GM12878 (cell line): ENCODE data around the gene TSR3. TPM values are rescaled to one million over a fixed set of nuclear protein-coding genes. Genes with fewer than 3 reads are reported as not detected.

Experiments
- ATAC-seq: fragments of 200-7000 bp; cut with Tn5 transposase; 3 replicates; pipeline ENCODE4 v1.9.1; 2020; ENCODE audit warnings: mild to moderate bottlenecking, moderate library complexity
- BruUV-seq: library from RNA; stranded (reverse); fragments of 400-500 nt; replicated peaks from 2 replicates; lab custom pipeline; 2021; lab: Mats Ljungman, UMichigan
- CTCF ChIA-PET: fragments of 300-600 bp; sonication (Branson Sonifier 250); formaldehyde crosslinking; extraction: SDS; loops from one replicate; lab custom pipeline; 2021; ENCODE audit warnings: inconsistent platforms; lab: Yijun Ruan, JAX
- POLR2A ChIA-PET: fragments of 350-600 bp; formaldehyde crosslinking; extraction: SDS; loops from one replicate; lab custom pipeline; 2021; ENCODE audit warnings: inconsistent platforms; lab: Charles Lee
- RAD21 ChIA-PET: fragments of 300-600 bp; sonication (Branson Sonifier 250); formaldehyde crosslinking; loops from one replicate; lab custom pipeline; 2023; ENCODE audit warnings: antibody characterized with exemption; ENCODE audit not compliant: unreplicated experiment; lab: Charles Lee
- SMC1A ChIA-PET: fragments of 300-600 bp; sonication (Branson Sonifier 250); formaldehyde crosslinking; loops from one replicate; lab custom pipeline; 2023; ENCODE audit not compliant: unreplicated experiment, uncharacterized antibody; lab: Charles Lee
- DNase-seq: peaks from one replicate; pipeline ENCODE4 v3.0.0-alpha.2; 2011; ENCODE audit warnings: low read depth, low spot score
- FAIRE-seq: peaks from 3 replicates; lab custom pipeline; 2011; peaks lifted over from hg19 to GRCh38; lab: Jason Lieb, UNC
- H2AFZ ChIP-seq: 2 replicates; pipeline ENCODE4 v1.6.0; 2011; ENCODE audit warnings: low read depth, low read length, control low read depth; ENCODE audit not compliant: control insufficient read depth
- H3K27ac ChIP-seq: 2 replicates; pipeline ENCODE4 v1.5.1; 2011; ENCODE audit warnings: control low read depth; ENCODE audit not compliant: control insufficient read depth, insufficient read depth
- H3K27me3 ChIP-seq, 2 experiments: replicated peaks in 1 of 2; 2 replicates each; pipeline versions ENCODE4 v1.6.0 to v1.6.1; 2011; ENCODE audit warnings: low read length in 1 of 2; ENCODE audit not compliant: control insufficient read depth in 2 of 2, insufficient read depth in 2 of 2
- H3K36me3 ChIP-seq, 2 experiments: 2 replicates each; pipeline ENCODE4 v1.5.1; 2011; ENCODE audit warnings: low read length in 1 of 2; ENCODE audit not compliant: control insufficient read depth in 2 of 2, insufficient read depth in 2 of 2
- H3K4me1 ChIP-seq: 2 replicates; pipeline ENCODE4 v1.6.1; 2011; ENCODE audit warnings: mild to moderate bottlenecking, low read length, moderate library complexity, mixed read lengths; ENCODE audit not compliant: control insufficient read depth, insufficient read depth
- H3K4me2 ChIP-seq: 2 replicates; pipeline ENCODE4 v1.6.0; 2011; ENCODE audit warnings: control low read depth; ENCODE audit not compliant: control insufficient read depth, insufficient read depth
- H3K4me3 ChIP-seq: fragments of 200-600 bp; sonication (generic); 2 replicates; pipeline ENCODE4 v1.5.1; 2016
- H3K79me2 ChIP-seq: 2 replicates; pipeline ENCODE4 v1.6.0; 2011; ENCODE audit warnings: low read length; ENCODE audit not compliant: control insufficient read depth, insufficient read depth
- H3K9ac ChIP-seq: 2 replicates; pipeline ENCODE4 v1.8.0; 2011; ENCODE audit warnings: low read length, control low read depth, mixed read lengths; ENCODE audit not compliant: control insufficient read depth, insufficient read depth
- H3K9me3 ChIP-seq: replicated peaks from 3 replicates; pipeline ENCODE4 v1.5.1; 2011; ENCODE audit warnings: mild to moderate bottlenecking, low read length; ENCODE audit not compliant: control insufficient read depth, insufficient read depth
- H4K20me1 ChIP-seq: 2 replicates; pipeline ENCODE4 v1.6.0; 2011; ENCODE audit not compliant: control insufficient read depth, insufficient read depth
- CBX5 ChIP-seq: sonication (generic); IDR thresholded peaks from 2 replicates; pipeline ENCODE4 v1.6.1; 2016; ENCODE audit warnings: low read depth, moderate library complexity, mild to moderate bottlenecking, inconsistent platforms
- RB1 ChIP-seq: fragments of 450-650 bp; formaldehyde crosslinking; IDR thresholded peaks from 2 replicates; pipeline ENCODE4 v1.6.1; 2017; ENCODE audit warnings: mild to moderate bottlenecking, borderline replicate concordance
- TBL1XR1 ChIP-seq: IDR thresholded peaks from 2 replicates; pipeline ENCODE4 v1.6.1; 2012; ENCODE audit warnings: low read depth, low read length, improper control_type of control experiment
- YY1 ChIP-seq: IDR thresholded peaks from 2 replicates; pipeline ENCODE4 v1.6.1; 2011; ENCODE audit warnings: low read depth, mild to moderate bottlenecking, low read length
- ZNF274 ChIP-seq: IDR thresholded peaks from one replicate; pipeline ENCODE4 v1.8.0; 2011; ENCODE audit not compliant: insufficient read length, insufficient read depth
- ZSCAN29 ChIP-seq: fragments of 450-650 bp; IDR thresholded peaks from 2 replicates; pipeline ENCODE4 v1.6.1; 2017; ENCODE audit warnings: mild to moderate bottlenecking, moderate library complexity
- WGBS: methylation state at CpG from one replicate; pipeline ENCODE4 v1.1.6; 2016; ENCODE audit warnings: low lambda C conversion rate; ENCODE audit not compliant: insufficient replicate concordance, insufficient coverage; ENCODE audit errors: missing lambda C conversion rate; 5-methylcytosine and 5-hydroxymethylcytosine counted together
- in situ Hi-C: fragments of 300-500 bp; cut with MboI; formaldehyde crosslinking; loops from 9 replicates; pipeline ENCODE4 v1.14.3; 2018; ENCODE audit warnings: mixed read lengths
- intact Hi-C: fragments of 100-400 bp; cut with micrococcal nuclease; formaldehyde crosslinking; loops from one replicate; pipeline ENCODE4 v1.14.2; 2022; ENCODE audit not compliant: unreplicated experiment
- polyA plus RNA-seq, 11 experiments: library from polyadenylated mRNA; depleted of rRNA in 4 of 11; unstranded in 6 of 11; stranded (reverse) in 5 of 11; fragments of >200 nt; fragmentation: Nextera tagmentation in 4 of 11; fragmentation: Illumina TruSeq in 1 of 11; extraction: Ambion mirVana in 4 of 11; extraction: Trizol in 1 of 11; gene quantifications; 1 replicate in 1 of 11; 2 replicates in 10 of 11; pipeline versions ENCODE4 v1.2.1 to v1.2.3, GENCODE V29; 2011 to 2016; ENCODE audit warnings: inconsistent platforms in 2 of 11, missing spikeins in 2 of 11, low read depth in 1 of 11
- total RNA-seq, 4 experiments: library from RNA; depleted of rRNA in 3 of 4; stranded (reverse); fragments of >200 nt in 3 of 4; fragmentation: Illumina TruSeq in 1 of 4; extraction: Trizol in 1 of 4; gene quantifications; 2 replicates each; pipeline versions ENCODE4 v1.2.1 to v1.2.3, GENCODE V29; 2013 to 2021
- TF ChIP-seq, protein P1 (sequence below): IDR thresholded peaks from 2 replicates; pipeline ENCODE4 v1.6.1; 2012; ENCODE audit warnings: low read depth, low read length, improper control_type of control experiment
- TF ChIP-seq, protein P2 (sequence below): fragments of 450-650 bp; formaldehyde crosslinking; IDR thresholded peaks from 2 replicates; pipeline ENCODE4 v1.4.0; 2022; ENCODE audit warnings: mild to moderate bottlenecking, moderate library complexity
- TF ChIP-seq, protein P3 (sequence below): fragments of 450-650 bp; IDR thresholded peaks from 2 replicates; pipeline ENCODE4 v1.6.1; 2017; ENCODE audit warnings: mild to moderate bottlenecking, moderate library complexity

TSR3 gene
- total and polyA plus RNA-seq, 10 of the 15 experiments (the other 5 are each of a cell fraction or from before 2014, with no cell fraction given): 3.4 to 108 (median 46.9) TPM

GRCh38 chr16:1387331-1387730 lies 35.7 kb upstream of the TSR3 start:
- H3K4me1 ChIP-seq: no peaks in the 10 kb centered on the region
- in situ Hi-C loops (no loop called here), intact Hi-C loops (no loop called here)
- no peak overlapping the region for H3K4me2 ChIP-seq
- no peak for TF ChIP-seq CBX5
- no peak for TF ChIP-seq YY1
- no peaks in the 10 kb centered on the region for H3K79me2 ChIP-seq
- FAIRE-seq: no peak
- no peaks in the 10 kb centered on the region for H3K27me3 ChIP-seq
- H2AFZ ChIP-seq: no peak overlapping the region
- H3K4me3 ChIP-seq: no peak overlapping the region
- RAD21 ChIA-PET: no interaction called here
- BruUV-seq: no TSS peak
- no peaks in the 10 kb centered on the region for H3K9me3 ChIP-seq
- SMC1A ChIA-PET: no interaction called here
- no peak overlapping the region for H3K27ac ChIP-seq
- H4K20me1 ChIP-seq: no peaks in the 10 kb centered on the region; the same call in 1 of the 2 replicates
- no peak for ATAC-seq
- POLR2A ChIA-PET: no interaction called here
- peaks cover 0 to 2% of the 10 kb centered on the region in 2 experiments; a peak in 2 of 4 replicates for H3K36me3 ChIP-seq
- DNase-seq: no peak
- H3K9ac ChIP-seq: no peak overlapping the region
- CTCF ChIA-PET: no interaction called here
- WGBS: 74% methylated on average over 16 of the region's 16 CpGs

GRCh38 chr16:1385232-1385631 lies 33.6 kb upstream of the TSR3 start:
- ChIA-PET RAD21 (no interaction called here), POLR2A (no interaction called here), SMC1A (no interaction called here), CTCF (no interaction called here)
- no peaks in the 10 kb centered on the region for H3K9me3 ChIP-seq
- H3K4me1 ChIP-seq: no peaks in the 10 kb centered on the region
- DNase-seq (no peak), FAIRE-seq (no peak), ATAC-seq (no peak)
- 76% methylated on average over 9 of the region's 39 CpGs for WGBS
- no peaks in the 10 kb centered on the region; the same call in 1 of the 2 replicates for H4K20me1 ChIP-seq
- peaks cover 0 to 2% of the 10 kb centered on the region in 2 experiments; a peak in 2 of 4 replicates for H3K36me3 ChIP-seq
- H2AFZ ChIP-seq: no peak overlapping the region
- no peaks in the 10 kb centered on the region for H3K27me3 ChIP-seq
- no peaks in the 10 kb centered on the region for H3K79me2 ChIP-seq
- no peak overlapping the region for H3K9ac ChIP-seq
- H3K27ac ChIP-seq: no peak overlapping the region
- BruUV-seq: no TSS peak
- in situ Hi-C loops: no loop called here
- no peak overlapping the region for H3K4me3 ChIP-seq
- intact Hi-C loops: no loop called here
- H3K4me2 ChIP-seq: no peak overlapping the region
- TF ChIP-seq RB1 (no peak), ZSCAN29 (no peak), TBL1XR1 (no peak), ZNF274 (no peak)
- TF ChIP-seq, protein P1, sequence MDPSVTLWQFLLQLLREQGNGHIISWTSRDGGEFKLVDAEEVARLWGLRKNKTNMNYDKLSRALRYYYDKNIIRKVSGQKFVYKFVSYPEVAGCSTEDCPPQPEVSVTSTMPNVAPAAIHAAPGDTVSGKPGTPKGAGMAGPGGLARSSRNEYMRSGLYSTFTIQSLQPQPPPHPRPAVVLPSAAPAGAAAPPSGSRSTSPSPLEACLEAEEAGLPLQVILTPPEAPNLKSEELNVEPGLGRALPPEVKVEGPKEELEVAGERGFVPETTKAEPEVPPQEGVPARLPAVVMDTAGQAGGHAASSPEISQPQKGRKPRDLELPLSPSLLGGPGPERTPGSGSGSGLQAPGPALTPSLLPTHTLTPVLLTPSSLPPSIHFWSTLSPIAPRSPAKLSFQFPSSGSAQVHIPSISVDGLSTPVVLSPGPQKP: no peak
- TF ChIP-seq, protein P2, sequence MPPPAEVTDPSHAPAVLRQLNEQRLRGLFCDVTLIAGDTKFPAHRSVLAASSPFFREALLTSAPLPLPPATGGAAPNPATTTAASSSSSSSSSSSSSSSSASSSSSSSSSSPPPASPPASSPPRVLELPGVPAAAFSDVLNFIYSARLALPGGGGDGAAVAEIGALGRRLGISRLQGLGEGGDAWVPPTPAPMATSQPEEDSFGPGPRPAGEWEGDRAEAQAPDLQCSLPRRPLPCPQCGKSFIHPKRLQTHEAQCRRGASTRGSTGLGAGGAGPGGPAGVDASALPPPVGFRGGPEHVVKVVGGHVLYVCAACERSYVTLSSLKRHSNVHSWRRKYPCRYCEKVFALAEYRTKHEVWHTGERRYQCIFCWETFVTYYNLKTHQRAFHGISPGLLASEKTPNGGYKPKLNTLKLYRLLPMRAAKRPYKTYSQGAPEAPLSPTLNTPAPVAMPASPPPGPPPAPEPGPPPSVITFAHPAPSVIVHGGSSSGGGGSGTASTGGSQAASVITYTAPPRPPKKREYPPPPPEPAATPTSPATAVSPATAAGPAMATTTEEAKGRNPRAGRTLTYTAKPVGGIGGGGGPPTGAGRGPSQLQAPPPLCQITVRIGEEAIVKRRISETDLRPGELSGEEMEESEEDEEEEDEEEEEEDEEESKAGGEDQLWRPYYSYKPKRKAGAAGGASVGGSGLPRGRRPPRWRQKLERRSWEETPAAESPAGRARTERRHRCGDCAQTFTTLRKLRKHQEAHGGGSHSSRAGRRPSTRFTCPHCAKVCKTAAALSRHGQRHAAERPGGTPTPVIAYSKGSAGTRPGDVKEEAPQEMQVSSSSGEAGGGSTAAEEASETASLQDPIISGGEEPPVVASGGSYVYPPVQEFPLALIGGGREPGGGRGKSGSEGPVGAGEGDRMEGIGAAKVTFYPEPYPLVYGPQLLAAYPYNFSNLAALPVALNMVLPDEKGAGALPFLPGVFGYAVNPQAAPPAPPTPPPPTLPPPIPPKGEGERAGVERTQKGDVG (CRISPR knock-in tag): no peak
- TF ChIP-seq, protein P3, sequence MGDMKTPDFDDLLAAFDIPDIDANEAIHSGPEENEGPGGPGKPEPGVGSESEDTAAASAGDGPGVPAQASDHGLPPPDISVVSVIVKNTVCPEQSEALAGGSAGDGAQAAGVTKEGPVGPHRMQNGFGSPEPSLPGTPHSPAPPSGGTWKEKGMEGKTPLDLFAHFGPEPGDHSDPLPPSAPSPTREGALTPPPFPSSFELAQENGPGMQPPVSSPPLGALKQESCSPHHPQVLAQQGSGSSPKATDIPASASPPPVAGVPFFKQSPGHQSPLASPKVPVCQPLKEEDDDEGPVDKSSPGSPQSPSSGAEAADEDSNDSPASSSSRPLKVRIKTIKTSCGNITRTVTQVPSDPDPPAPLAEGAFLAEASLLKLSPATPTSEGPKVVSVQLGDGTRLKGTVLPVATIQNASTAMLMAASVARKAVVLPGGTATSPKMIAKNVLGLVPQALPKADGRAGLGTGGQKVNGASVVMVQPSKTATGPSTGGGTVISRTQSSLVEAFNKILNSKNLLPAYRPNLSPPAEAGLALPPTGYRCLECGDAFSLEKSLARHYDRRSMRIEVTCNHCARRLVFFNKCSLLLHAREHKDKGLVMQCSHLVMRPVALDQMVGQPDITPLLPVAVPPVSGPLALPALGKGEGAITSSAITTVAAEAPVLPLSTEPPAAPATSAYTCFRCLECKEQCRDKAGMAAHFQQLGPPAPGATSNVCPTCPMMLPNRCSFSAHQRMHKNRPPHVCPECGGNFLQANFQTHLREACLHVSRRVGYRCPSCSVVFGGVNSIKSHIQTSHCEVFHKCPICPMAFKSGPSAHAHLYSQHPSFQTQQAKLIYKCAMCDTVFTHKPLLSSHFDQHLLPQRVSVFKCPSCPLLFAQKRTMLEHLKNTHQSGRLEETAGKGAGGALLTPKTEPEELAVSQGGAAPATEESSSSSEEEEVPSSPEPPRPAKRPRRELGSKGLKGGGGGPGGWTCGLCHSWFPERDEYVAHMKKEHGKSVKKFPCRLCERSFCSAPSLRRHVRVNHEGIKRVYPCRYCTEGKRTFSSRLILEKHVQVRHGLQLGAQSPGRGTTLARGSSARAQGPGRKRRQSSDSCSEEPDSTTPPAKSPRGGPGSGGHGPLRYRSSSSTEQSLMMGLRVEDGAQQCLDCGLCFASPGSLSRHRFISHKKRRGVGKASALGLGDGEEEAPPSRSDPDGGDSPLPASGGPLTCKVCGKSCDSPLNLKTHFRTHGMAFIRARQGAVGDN: no peak
